ENCODE results near the gene UQCRC1.
A peak's percentile ranks its signal among the peaks of the same experiment; 100 is the strongest.

GRCh38 chr3:48564022-48564421 is 45.4 kb downstream of the UQCRC1 start:
- TF ChIP-seq PRDM4 (tag by site-specific recombination; IDR thresholded peaks at IDR 0.05) (no peak), MYNN (tag by site-specific recombination; IDR thresholded peaks at IDR 0.05; ENCODE audit: borderline replicate concordance) (no peak), CTCF (tag by site-specific recombination; IDR thresholded peaks at IDR 0.05) (no peak), ZNF580 (tag by site-specific recombination; IDR thresholded peaks at IDR 0.05) (no peak), REST (tag by site-specific recombination; IDR thresholded peaks at IDR 0.05) (no peak), PRDM10 (tag by site-specific recombination; IDR thresholded peaks at IDR 0.05) (0 out of 2 replicates have a peak, but pooled peaks have one; percentile 45), ZNF280D (tag by site-specific recombination; IDR thresholded peaks at IDR 0.05) (no peak), ZNF184 (tag by site-specific recombination; IDR thresholded peaks at IDR 0.05) (no peak), ZNF626 (tag by site-specific recombination; IDR thresholded peaks at IDR 0.05) (no peak), ZSCAN23 (tag by site-specific recombination; IDR thresholded peaks at IDR 0.05) (no peak), MEIS1 (CRISPR knock-in tag; IDR thresholded peaks at IDR 0.05; ENCODE audit: borderline replicate concordance) (no peak), SP2 (tag by site-specific recombination; IDR thresholded peaks at IDR 0.05) (no peak), ZNF341 (tag by site-specific recombination; IDR thresholded peaks at IDR 0.05; ENCODE audit: low read depth) (no peak), ZNF701 (tag by site-specific recombination; IDR thresholded peaks at IDR 0.05) (no peak)
